Spinal cord (tissue), 10 donors: ENCODE measurements around the gene TRPV2. TPM values are rescaled to one million over a fixed set of nuclear protein-coding genes. Genes with fewer than 3 reads are reported as not detected.

ENCODE experiments used
- DNase-seq, 6 donors: peaks; one replicate each; pipeline versions ENCODE4 v3.0.0 to v3.0.0-alpha.2; 2013 to 2015; ENCODE audit warnings: low spot score in 6 of 6, low read depth in 4 of 6
- H3K27ac ChIP-seq: one replicate; pipeline ENCODE4 v1.5.1; 2013; ENCODE audit warnings: low read depth, low read length, control low read depth
- H3K27me3 ChIP-seq: one replicate; pipeline ENCODE4 v1.6.1; 2013; ENCODE audit warnings: low read length; ENCODE audit not compliant: control insufficient read depth, insufficient read depth
- H3K36me3 ChIP-seq: one replicate; pipeline ENCODE4 v1.6.1; 2013; ENCODE audit warnings: low read length; ENCODE audit not compliant: control insufficient read depth, insufficient read depth
- H3K4me1 ChIP-seq: one replicate; pipeline ENCODE4 v1.6.1; 2013; ENCODE audit warnings: low read length; ENCODE audit not compliant: control insufficient read depth, insufficient read depth
- H3K4me3 ChIP-seq: one replicate; pipeline ENCODE4 v1.5.1; 2013; ENCODE audit warnings: low read depth, low read length, control low read depth
- H3K9me3 ChIP-seq: one replicate; pipeline ENCODE4 v1.6.1; 2013; ENCODE audit warnings: low read length; ENCODE audit not compliant: control insufficient read depth, insufficient read depth
- WGBS: methylation state at CpG from one replicate; pipeline ENCODE4 v1.1.5; 2013; ENCODE audit warnings: missing lambda C conversion rate; ENCODE audit not compliant: insufficient coverage; 5-methylcytosine and 5-hydroxymethylcytosine counted together
- polyA plus RNA-seq, 2 donors: library from polyadenylated mRNA; unstranded; fragments of 120-200 nt; gene quantifications; one replicate each; pipeline ENCODE4 v1.2.1, GENCODE V29; 2013; ENCODE audit not compliant: insufficient read length in 2 of 2
- total RNA-seq, 2 donors: library from RNA; depleted of rRNA in 1 of 2; stranded (reverse); fragments of 120-200 nt in 1 of 2; fragments of >200 nt in 1 of 2; gene quantifications; one replicate each; pipeline versions ENCODE4 v1.2.3 to v1.2.4, GENCODE V29; 2013 to 2014
- donor health status: healthy.

TRPV2 gene
- total and polyA plus RNA-seq, 4 donors, result 4.5 to 19.3 (median 16.9) TPM

GRCh38 chr17:16471295-16471694 is 55.9 kb downstream of the TRPV2 start:
- no peaks in the 10 kb centered on the region for H3K9me3 ChIP-seq
- peaks cover 2% of the 10 kb centered on the region for H3K36me3 ChIP-seq
- H3K27ac ChIP-seq, result no peak overlapping the region
- H3K27me3 ChIP-seq, result no peaks in the 10 kb centered on the region
- peaks cover 40% of the 10 kb centered on the region for H3K4me1 ChIP-seq
- 75% methylated on average over 4 of the region's 5 CpGs for WGBS
- no peak for DNase-seq
- H3K4me3 ChIP-seq, result no peak overlapping the region

DNA sequence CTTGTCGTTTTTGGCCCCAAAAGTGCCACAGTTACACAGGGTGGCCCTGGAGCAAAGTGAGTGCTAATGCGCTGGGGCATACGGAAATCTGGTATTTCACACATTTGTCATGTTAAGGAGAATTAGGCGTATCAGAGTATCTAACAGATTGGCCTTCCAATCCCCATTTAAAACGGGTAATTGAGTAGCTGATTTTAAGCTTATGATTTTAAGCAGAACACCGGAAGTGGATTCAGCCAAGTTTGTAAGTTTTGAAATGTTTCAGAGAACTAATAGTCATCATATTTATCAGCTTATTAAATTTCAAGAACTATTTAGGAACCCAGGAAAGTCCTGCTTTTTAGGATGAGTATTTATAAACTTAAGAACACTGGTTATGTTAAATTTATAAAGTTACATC is 57.2 kb downstream of the TRPV2 start:
- no peaks in the 10 kb centered on the region for H3K27me3 ChIP-seq
- no peak overlapping the region for H3K4me3 ChIP-seq
- H3K9me3 ChIP-seq, result no peaks in the 10 kb centered on the region
- peaks cover 4% of the 10 kb centered on the region for H3K36me3 ChIP-seq
- peaks cover 44% of the 10 kb centered on the region for H3K4me1 ChIP-seq
- no peak for DNase-seq
- H3K27ac ChIP-seq, result no peak overlapping the region
- WGBS, result 63% methylated on average over 3 of the region's 6 CpGs

GRCh38 chr17:16473044-16474011 is 58.0 kb downstream of the TRPV2 start:
- H3K36me3 ChIP-seq, result peaks cover 5% of the 10 kb centered on the region
- no peaks in the 10 kb centered on the region for H3K27me3 ChIP-seq
- peak in 1 of 6 donors; percentile 32 for DNase-seq
- H3K9me3 ChIP-seq, result no peaks in the 10 kb centered on the region
- H3K4me1 ChIP-seq, result peaks cover 44% of the 10 kb centered on the region
- WGBS, result 53% methylated on average over 18 of the region's 20 CpGs
- H3K27ac ChIP-seq, result no peak overlapping the region
- no peak overlapping the region for H3K4me3 ChIP-seq

- Histone ChIP-seq H3K36me3 (peaks cover 5% of the 10 kb centered on the region), H3K27ac (no peak overlapping the region), H3K27me3 (no peaks in the 10 kb centered on the region), H3K4me1 (peaks cover 44% of the 10 kb centered on the region), H3K4me3 (no peak overlapping the region), H3K9me3 (no peaks in the 10 kb centered on the region)
- no peak for DNase-seq
- 77% methylated on average over 4 of the region's 13 CpGs for WGBS
Measured at GRCh38 chr17:16474012-16474725, 58.8 kb downstream of the TRPV2 start.

GRCh38 chr17:16475179-16475704 is 59.9 kb downstream of the TRPV2 start:
- 100% methylated on average over 2 of the region's 4 CpGs for WGBS

DNA sequence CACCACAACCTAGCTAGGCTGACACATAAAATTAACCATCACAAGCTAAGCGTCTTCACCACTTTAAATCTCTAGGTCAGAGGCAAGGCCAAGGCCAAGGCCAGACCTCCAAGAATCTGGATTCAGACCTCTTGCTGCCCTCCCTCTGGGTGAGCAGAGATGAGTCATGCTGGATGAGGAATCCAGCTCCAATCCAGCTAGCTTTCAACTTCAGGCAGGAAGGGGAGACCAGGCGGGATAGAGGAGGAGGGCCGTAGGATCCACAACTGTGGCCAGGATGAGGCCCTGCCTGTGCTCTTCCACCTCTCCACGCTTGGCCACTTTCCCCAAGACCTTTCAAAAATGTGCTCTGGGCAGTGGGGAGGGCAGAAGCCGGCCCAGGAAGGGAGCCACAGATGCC is 61.9 kb downstream of the TRPV2 start:
- 72% methylated on average over 4 of the region's 5 CpGs for WGBS
- Histone ChIP-seq H3K36me3 (peaks cover 13% of the 10 kb centered on the region), H3K9me3 (no peaks in the 10 kb centered on the region), H3K27me3 (no peaks in the 10 kb centered on the region), H3K27ac (no peak overlapping the region), H3K4me3 (no peak overlapping the region), H3K4me1 (peaks cover 31% of the 10 kb centered on the region)
- no peak for DNase-seq

More at GRCh38 chr17:16475179-16475704, 59.9 kb downstream of the TRPV2 start:
- H3K4me3 ChIP-seq, result no peak overlapping the region
- peaks cover 7% of the 10 kb centered on the region for H3K36me3 ChIP-seq
- no peak for DNase-seq
- no peaks in the 10 kb centered on the region for H3K9me3 ChIP-seq
- peaks cover 33% of the 10 kb centered on the region for H3K4me1 ChIP-seq
- no peak overlapping the region for H3K27ac ChIP-seq
- no peaks in the 10 kb centered on the region for H3K27me3 ChIP-seq

- Histone ChIP-seq H3K4me3 (no peak overlapping the region), H3K36me3 (peaks cover 17% of the 10 kb centered on the region), H3K27ac (no peak overlapping the region), H3K4me1 (peaks cover 34% of the 10 kb centered on the region), H3K9me3 (no peaks in the 10 kb centered on the region), H3K27me3 (no peaks in the 10 kb centered on the region)
- no peak for DNase-seq
- 73% methylated on average over 7 of the region's 8 CpGs for WGBS
Measured at GRCh38 chr17:16477666-16478065, 62.3 kb downstream of the TRPV2 start.

DNA sequence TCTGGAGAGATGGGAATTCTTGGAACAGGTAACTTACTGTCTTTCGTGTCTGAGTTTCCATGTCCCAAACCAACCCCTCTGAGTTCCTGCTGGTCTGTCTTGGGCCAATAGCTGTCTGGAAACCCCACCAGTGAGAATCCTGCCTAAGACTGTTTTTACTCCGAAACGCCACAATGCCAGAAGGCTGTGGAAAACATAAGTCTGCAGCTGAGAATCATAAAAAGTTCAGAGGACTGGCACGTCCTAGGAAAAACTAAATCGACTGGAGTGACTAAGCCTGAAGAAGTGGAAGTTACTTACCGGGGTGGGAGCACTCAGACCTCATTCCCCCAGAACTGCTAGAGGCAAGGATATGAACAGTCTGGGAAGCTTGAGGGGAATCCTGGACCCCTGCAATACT is 63.3 kb downstream of the TRPV2 start:
- Histone ChIP-seq H3K4me1 (peaks cover 32% of the 10 kb centered on the region), H3K36me3 (peaks cover 19% of the 10 kb centered on the region), H3K4me3 (no peak overlapping the region), H3K9me3 (no peaks in the 10 kb centered on the region), H3K27me3 (no peaks in the 10 kb centered on the region), H3K27ac (no peak overlapping the region)
- no peak for DNase-seq
- 90% methylated on average over 6 of the region's 6 CpGs for WGBS

- Histone ChIP-seq H3K4me1 (peaks cover 30% of the 10 kb centered on the region), H3K4me3 (no peak overlapping the region), H3K36me3 (peaks cover 19% of the 10 kb centered on the region), H3K27ac (no peak overlapping the region), H3K9me3 (no peaks in the 10 kb centered on the region), H3K27me3 (no peaks in the 10 kb centered on the region)
- DNase-seq, result no peak
- WGBS, result 95% methylated on average over 2 of the region's 2 CpGs
Measured at GRCh38 chr17:16479264-16479663, 63.9 kb downstream of the TRPV2 start.
